ENCODE data around the gene FADS6. TPM values are rescaled to one million over a fixed set of nuclear protein-coding genes. Genes with fewer than 3 reads are reported as not detected.

Gene FADS6
- total RNA-seq, 1 experiment from 2014 or later: 1.2 TPM

DNA sequence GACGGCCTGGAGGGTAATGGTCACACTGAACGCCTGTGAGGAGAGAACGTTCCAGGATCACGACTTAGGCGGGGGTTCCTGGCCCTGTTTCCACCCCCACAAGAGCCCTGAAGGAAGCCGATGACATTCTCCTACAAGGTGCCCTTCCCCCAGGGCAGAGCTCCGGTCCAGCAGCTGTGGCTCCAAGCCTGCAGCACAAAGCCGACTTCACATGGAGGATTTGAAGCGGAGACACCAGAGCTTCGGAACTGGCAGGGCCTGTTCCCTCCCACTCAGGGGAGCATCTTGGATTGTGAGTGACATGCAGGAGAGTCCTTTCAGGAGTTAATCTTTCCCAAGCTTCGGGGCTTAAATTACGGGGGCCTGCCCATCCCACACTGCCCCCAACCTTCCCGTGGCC, 5.0 kb downstream of the FADS6 start:
- H3K18ac ChIP-seq (ENCODE audit: insufficient read length, low read depth, low read length): no peak overlapping the region
- no peak overlapping the region for H3K4me2 ChIP-seq (ENCODE audit: insufficient read depth, insufficient read length, low read length)
- H4K5ac ChIP-seq (ENCODE audit: insufficient read length, low read depth, low read length): no peak overlapping the region
- no peak overlapping the region for H2BK5ac ChIP-seq (ENCODE audit: insufficient read length, low read length)
- no peaks in the 10 kb centered on the region for H3K9me3 Mint-ChIP-seq
- H3K27me3 Mint-ChIP-seq (ENCODE audit: low read depth): peaks cover 68% of the 10 kb centered on the region
- H4K91ac ChIP-seq (ENCODE audit: insufficient read length, low read depth, low read length): no peak overlapping the region
- no peak overlapping the region for H3K23ac ChIP-seq (ENCODE audit: insufficient read length, low read depth, low read length)
- no peak overlapping the region for H3K56ac ChIP-seq (ENCODE audit: insufficient read length, low read depth, low read length)
- no peak overlapping the region for H3K9ac ChIP-seq (ENCODE audit: extremely low read depth, insufficient read length, low read length)
- no peak overlapping the region for H3K4ac ChIP-seq (ENCODE audit: low read depth, low read length)
- no peaks in the 10 kb centered on the region for H3K79me1 ChIP-seq (ENCODE audit: insufficient read depth, low read depth, low read length, poor library complexity, severe bottlenecking)
- H3K4me1 Mint-ChIP-seq: peaks cover 5 to 12% of the 10 kb centered on the region in 2 experiments
- H3K27ac ChIP-seq (ENCODE audit: insufficient read length, low read depth, low read length): no peak overlapping the region
- no peak overlapping the region for H2BK120ac ChIP-seq (ENCODE audit: low read depth, low read length, poor library complexity, severe bottlenecking)
- H3K4me1 ChIP-seq (ENCODE audit: insufficient read depth, low read length): no peaks in the 10 kb centered on the region
- H2BK12ac ChIP-seq (ENCODE audit: insufficient read length, low read depth, low read length): no peak overlapping the region
- H3K27me3 ChIP-seq (ENCODE audit: insufficient read depth, low read length): peaks cover 12% of the 10 kb centered on the region; the same call in 1 of the 2 replicates
- TF ChIP-seq, protein P1, sequence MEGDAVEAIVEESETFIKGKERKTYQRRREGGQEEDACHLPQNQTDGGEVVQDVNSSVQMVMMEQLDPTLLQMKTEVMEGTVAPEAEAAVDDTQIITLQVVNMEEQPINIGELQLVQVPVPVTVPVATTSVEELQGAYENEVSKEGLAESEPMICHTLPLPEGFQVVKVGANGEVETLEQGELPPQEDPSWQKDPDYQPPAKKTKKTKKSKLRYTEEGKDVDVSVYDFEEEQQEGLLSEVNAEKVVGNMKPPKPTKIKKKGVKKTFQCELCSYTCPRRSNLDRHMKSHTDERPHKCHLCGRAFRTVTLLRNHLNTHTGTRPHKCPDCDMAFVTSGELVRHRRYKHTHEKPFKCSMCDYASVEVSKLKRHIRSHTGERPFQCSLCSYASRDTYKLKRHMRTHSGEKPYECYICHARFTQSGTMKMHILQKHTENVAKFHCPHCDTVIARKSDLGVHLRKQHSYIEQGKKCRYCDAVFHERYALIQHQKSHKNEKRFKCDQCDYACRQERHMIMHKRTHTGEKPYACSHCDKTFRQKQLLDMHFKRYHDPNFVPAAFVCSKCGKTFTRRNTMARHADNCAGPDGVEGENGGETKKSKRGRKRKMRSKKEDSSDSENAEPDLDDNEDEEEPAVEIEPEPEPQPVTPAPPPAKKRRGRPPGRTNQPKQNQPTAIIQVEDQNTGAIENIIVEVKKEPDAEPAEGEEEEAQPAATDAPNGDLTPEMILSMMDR (conservative IDR thresholded peaks at IDR 0.05): no peak
- H2AFZ ChIP-seq (ENCODE audit: low read length): no peak overlapping the region
- no peak overlapping the region for H3K14ac ChIP-seq (ENCODE audit: insufficient read depth, low read length)
- H3T11ph ChIP-seq (ENCODE audit: low read length): no peak overlapping the region
- H2AK5ac ChIP-seq (ENCODE audit: insufficient read length, low read length): no peak overlapping the region
- H4K20me1 ChIP-seq (ENCODE audit: control insufficient read depth, insufficient read depth, insufficient read length): no peaks in the 10 kb centered on the region
- no peaks in the 10 kb centered on the region for H3K79me2 ChIP-seq (ENCODE audit: insufficient read depth, low read length)
- no peak overlapping the region for H4K8ac ChIP-seq (replicated peaks; ENCODE audit: insufficient read length, low read depth, low read length)
- no peak overlapping the region for H2BK15ac ChIP-seq (ENCODE audit: low read depth, low read length)
- H3K27ac Mint-ChIP-seq: peak overlapping the region in 1 of 3 experiments; percentile 76; a peak in 1 of 7 replicates
- no CpG with 5 or more reads among the region's 13 CpGs for WGBS (ENCODE audit: extremely low coverage, insufficient read length, low lambda C conversion rate)
- H3K9me3 ChIP-seq (ENCODE audit: control insufficient read depth, low read depth, low read length): no peaks in the 10 kb centered on the region
- H2BK20ac ChIP-seq (ENCODE audit: low read depth, low read length, poor library complexity, severe bottlenecking): no peak overlapping the region
- H3K4me3 Mint-ChIP-seq: no peak overlapping the region; a peak in 2 of 5 replicates
- peaks cover 6% of the 10 kb centered on the region for H3K23me2 ChIP-seq (ENCODE audit: insufficient read length, low read depth, low read length, poor library complexity, severe bottlenecking)
- H3K36me3 Mint-ChIP-seq (ENCODE audit: insufficient read depth in 1 of 3, low read depth in 3 of 3): no peaks in the 10 kb centered on the region
- no peak for DNase-seq
